HG02870 (cell line): ENCODE results near the gene ZNF468.
"Not testable (repeated sequence)": the region's sequence is repeated elsewhere in the genome, so short reads cannot be mapped to it uniquely, and the experiment has no call there.

ENCODE experiments used
- ATAC-seq: cut with Tn5 transposase; IDR thresholded peaks from one replicate; pipeline ENCODE4 v1.9.1; 2021; ENCODE audit warnings: mild to moderate bottlenecking, moderate library complexity; ENCODE audit not compliant: unreplicated experiment

The ZNF468 gene

GRCh38 chr19:52829866-52830265 is 27.6 kb downstream of the ZNF468 start:
- not testable (repeated sequence) for ATAC-seq

DNA sequence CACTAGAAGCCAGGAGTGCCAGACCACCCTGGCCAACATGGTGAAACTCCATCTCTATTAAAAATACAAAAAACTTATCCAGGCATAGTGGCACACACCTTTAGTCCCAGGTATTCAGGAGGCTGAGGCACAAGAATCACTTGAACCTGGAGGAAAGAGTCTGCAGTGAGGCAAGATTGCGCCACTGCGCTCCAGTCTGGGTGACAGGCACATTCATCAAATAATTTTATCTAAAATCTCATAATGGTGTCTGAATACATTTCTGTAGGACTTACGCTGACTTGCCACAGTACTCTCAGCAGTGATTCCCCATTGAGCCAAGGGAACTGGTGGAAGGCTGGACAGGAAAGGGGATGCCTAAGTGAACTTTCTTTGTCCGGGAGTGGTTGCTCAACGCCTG is 31.7 kb downstream of the ZNF468 start:
- no peak for ATAC-seq

- no peak for ATAC-seq
Observed at GRCh38 chr19:52823676-52824075, 33.7 kb downstream of the ZNF468 start.

GRCh38 chr19:52821204-52821960 is 36.0 kb downstream of the ZNF468 start, which contains the start of gene ZNF28:
Gene ZNF28, minus strand, starts transcription at chr19:52821633. Its CDS starts 3,675 bp downstream, at chr19:52817958.
- peak; percentile 94 for ATAC-seq

- not testable (repeated sequence) for ATAC-seq
Observed at GRCh38 chr19:52820472-52821203, 36.8 kb downstream of the ZNF468 start.

DNA sequence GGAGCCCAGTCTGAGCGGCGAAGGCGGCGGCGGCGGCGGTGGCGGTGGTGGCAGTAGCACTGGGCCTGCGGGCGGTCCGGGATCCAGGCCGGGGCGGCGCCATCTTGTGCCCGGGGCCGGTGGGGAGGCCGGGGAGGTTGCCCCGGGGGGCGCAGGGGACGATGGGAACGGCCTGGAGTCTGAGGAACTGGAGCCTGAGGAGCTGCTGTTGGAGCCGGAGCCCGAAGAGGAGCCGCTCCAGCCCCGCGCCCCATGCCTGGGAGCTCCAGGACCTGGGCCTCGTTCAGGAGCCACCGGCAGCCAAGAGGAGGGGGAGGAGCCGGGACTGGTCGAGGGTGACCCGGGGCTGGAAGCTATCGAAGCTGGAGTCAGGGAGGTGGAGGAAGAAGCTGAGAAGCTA is 47.6 kb downstream of the ZNF468 start:
- no peak for ATAC-seq

- ATAC-seq = not testable (repeated sequence)
Observed at GRCh38 chr19:52799950-52800640, 57.3 kb downstream of the ZNF468 start.

DNA sequence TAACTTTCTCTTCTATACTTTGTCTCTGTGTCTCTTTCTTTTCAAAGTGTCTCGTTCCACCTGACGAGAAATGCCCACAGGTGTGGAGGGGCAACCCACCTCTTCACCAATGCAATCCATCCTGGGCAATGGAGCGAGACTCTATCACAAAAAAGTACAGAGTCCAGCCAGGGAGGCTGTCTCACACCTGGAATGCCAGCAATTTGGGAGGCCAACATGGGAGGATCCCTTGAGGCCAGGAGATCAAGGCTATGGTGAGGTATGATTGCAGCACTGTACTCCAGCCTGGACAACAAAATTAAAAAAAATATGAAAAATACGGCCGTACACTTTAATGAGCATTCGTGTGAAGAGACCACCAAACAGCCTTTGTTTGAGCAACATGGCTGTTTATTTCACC is 68.0 kb downstream of the ZNF468 start:
- no peak for ATAC-seq
